Hepatocyte (in vitro differentiated cells): Measurements from ENCODE around the gene STXBP6. TPM values are rescaled to one million over a fixed set of nuclear protein-coding genes. Genes with fewer than 3 reads are reported as not detected.

Source experiments
- DNase-seq: peaks from one replicate; pipeline ENCODE4 v3.0.0-alpha.2; 2016; ENCODE audit warnings: low spot score
- H2AFZ ChIP-seq: fragments of 200-600 bp; sonication (generic); 2 replicates; pipeline ENCODE4 v1.6.0; 2016; ENCODE audit warnings: antibody characterized with exemption, mild to moderate bottlenecking
- H3K27ac ChIP-seq: fragments of 200-600 bp; sonication (generic); 2 replicates; pipeline ENCODE4 v1.5.1; 2016; ENCODE audit warnings: mild to moderate bottlenecking
- H3K27me3 ChIP-seq: fragments of 200-600 bp; sonication (generic); 2 replicates; pipeline ENCODE4 v1.6.1; 2016
- H3K36me3 ChIP-seq: fragments of 200-600 bp; sonication (generic); replicated peaks from 2 replicates; pipeline ENCODE4 v1.5.1; 2016; ENCODE audit warnings: low read depth; ENCODE audit not compliant: insufficient read depth
- H3K4me1 ChIP-seq: fragments of 200-600 bp; sonication (generic); 2 replicates; pipeline ENCODE4 v1.5.1; 2016; ENCODE audit warnings: mild to moderate bottlenecking, moderate library complexity; ENCODE audit not compliant: insufficient read depth
- H3K4me2 ChIP-seq: fragments of 200-600 bp; sonication (generic); 2 replicates; pipeline ENCODE4 v1.6.0; 2016
- H3K4me3 ChIP-seq: fragments of 200-600 bp; sonication (generic); 2 replicates; pipeline ENCODE4 v1.5.1; 2016; ENCODE audit warnings: mild to moderate bottlenecking
- H3K79me2 ChIP-seq: fragments of 200-600 bp; sonication (generic); 2 replicates; pipeline ENCODE4 v1.6.0; 2017; ENCODE audit warnings: mild to moderate bottlenecking
- H3K9me2 ChIP-seq: fragments of 200-600 bp; sonication (generic); replicated peaks from 2 replicates; pipeline ENCODE4 v1.6.0; 2017; ENCODE audit warnings: mild to moderate bottlenecking; ENCODE audit not compliant: insufficient read depth
- H3K9me3 ChIP-seq: fragments of 200-600 bp; sonication (generic); 2 replicates; pipeline ENCODE4 v1.5.1; 2016; ENCODE audit warnings: low read depth, mild to moderate bottlenecking
- H4K20me1 ChIP-seq: fragments of 200-600 bp; sonication (generic); 2 replicates; pipeline ENCODE4 v1.6.0; 2016; ENCODE audit warnings: mild to moderate bottlenecking; ENCODE audit not compliant: insufficient read depth, poor library complexity, severe bottlenecking
- EZH2 ChIP-seq: fragments of 200-600 bp; sonication (generic); IDR thresholded peaks from 2 replicates; pipeline ENCODE4 v1.6.1; 2016; ENCODE audit warnings: antibody characterized with exemption, mild to moderate bottlenecking, borderline replicate concordance
- EZH2phosphoT487 ChIP-seq: fragments of 200-600 bp; sonication (generic); IDR thresholded peaks from one replicate; pipeline ENCODE4 v1.6.1; 2018; ENCODE audit warnings: antibody characterized with exemption, mild to moderate bottlenecking, low read depth, moderate library complexity; ENCODE audit not compliant: unreplicated experiment, severe bottlenecking
- WGBS: methylation state at CpG from one replicate; pipeline ENCODE4 v1.1.6; 2016; ENCODE audit warnings: low lambda C conversion rate; ENCODE audit errors: missing lambda C conversion rate; 5-methylcytosine and 5-hydroxymethylcytosine counted together
- polyA plus RNA-seq: library from polyadenylated mRNA; unstranded; fragments of >200 nt; fragmentation: Nextera tagmentation; extraction: Ambion mirVana; gene quantifications from 2 replicates; pipeline ENCODE4 v1.2.1, GENCODE V29; 2016
- total RNA-seq: library from RNA; depleted of rRNA; stranded (reverse); fragments of >200 nt; gene quantifications from 2 replicates; pipeline ENCODE4 v1.2.3, GENCODE V29; 2014
- TF ChIP-seq, protein P1 (sequence below): fragments of 200-600 bp; sonication (generic); IDR thresholded peaks from 2 replicates; pipeline ENCODE4 v1.5.1; 2016; ENCODE audit warnings: antibody characterized with exemption, mild to moderate bottlenecking; ENCODE audit not compliant: poor library complexity

Gene STXBP6
- total and polyA plus RNA-seq, 2 experiments from 2014 or later, result 34.1 to 44.9 TPM

DNA sequence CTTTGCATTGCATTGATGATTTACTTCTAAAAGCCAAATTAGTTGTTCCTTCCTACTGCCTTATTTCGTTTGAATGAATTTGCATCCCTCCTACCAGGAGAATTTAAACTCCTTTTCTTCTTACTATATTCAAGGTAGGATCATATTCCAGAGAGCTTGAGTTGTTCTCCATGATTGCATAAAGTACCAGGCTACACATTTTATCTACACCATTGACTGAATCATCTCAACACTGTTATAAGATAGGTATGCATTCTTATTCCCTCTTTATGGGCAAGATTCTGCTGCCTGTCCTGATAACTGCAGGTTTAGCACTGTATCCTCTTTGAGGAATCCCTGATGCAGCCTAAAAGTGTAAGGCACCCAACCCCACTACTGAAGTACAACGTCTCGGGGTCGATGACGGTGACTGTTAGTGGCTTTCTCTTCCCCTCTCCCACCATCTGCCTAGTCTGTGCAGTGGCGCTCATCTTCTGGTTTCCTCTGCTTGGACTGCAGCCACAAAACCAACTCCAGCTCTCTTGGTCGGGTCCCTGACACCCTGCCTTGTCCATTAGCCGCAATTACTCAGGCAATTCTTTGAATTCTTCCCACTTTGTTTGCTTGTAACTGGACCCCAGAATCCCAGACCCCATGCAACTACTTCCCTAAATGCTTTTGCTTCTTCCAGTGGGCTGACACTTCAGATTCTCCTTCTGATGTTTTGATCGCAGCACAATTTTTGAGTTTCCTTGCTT, 44.4 kb upstream of the STXBP6 start:
- no peaks in the 10 kb centered on the region for H3K27me3 ChIP-seq
- H2AFZ ChIP-seq, result no peak overlapping the region
- H3K9me2 ChIP-seq, result no peaks in the 10 kb centered on the region
- no peaks in the 10 kb centered on the region for H3K79me2 ChIP-seq
- no peak overlapping the region for H3K4me2 ChIP-seq
- no peak for DNase-seq
- 79% methylated on average over 9 of the region's 9 CpGs for WGBS
- H3K4me3 ChIP-seq, result no peak overlapping the region
- H3K36me3 ChIP-seq, result no peaks in the 10 kb centered on the region
- H3K9me3 ChIP-seq, result no peaks in the 10 kb centered on the region
- H3K4me1 ChIP-seq, result peaks cover 8% of the 10 kb centered on the region
- no peak for TF ChIP-seq EZH2phosphoT487
- TF ChIP-seq, protein P1, sequence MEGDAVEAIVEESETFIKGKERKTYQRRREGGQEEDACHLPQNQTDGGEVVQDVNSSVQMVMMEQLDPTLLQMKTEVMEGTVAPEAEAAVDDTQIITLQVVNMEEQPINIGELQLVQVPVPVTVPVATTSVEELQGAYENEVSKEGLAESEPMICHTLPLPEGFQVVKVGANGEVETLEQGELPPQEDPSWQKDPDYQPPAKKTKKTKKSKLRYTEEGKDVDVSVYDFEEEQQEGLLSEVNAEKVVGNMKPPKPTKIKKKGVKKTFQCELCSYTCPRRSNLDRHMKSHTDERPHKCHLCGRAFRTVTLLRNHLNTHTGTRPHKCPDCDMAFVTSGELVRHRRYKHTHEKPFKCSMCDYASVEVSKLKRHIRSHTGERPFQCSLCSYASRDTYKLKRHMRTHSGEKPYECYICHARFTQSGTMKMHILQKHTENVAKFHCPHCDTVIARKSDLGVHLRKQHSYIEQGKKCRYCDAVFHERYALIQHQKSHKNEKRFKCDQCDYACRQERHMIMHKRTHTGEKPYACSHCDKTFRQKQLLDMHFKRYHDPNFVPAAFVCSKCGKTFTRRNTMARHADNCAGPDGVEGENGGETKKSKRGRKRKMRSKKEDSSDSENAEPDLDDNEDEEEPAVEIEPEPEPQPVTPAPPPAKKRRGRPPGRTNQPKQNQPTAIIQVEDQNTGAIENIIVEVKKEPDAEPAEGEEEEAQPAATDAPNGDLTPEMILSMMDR, result no peak
- TF ChIP-seq EZH2, result no peak
- no peaks in the 10 kb centered on the region for H4K20me1 ChIP-seq
- no peak overlapping the region for H3K27ac ChIP-seq

DNA sequence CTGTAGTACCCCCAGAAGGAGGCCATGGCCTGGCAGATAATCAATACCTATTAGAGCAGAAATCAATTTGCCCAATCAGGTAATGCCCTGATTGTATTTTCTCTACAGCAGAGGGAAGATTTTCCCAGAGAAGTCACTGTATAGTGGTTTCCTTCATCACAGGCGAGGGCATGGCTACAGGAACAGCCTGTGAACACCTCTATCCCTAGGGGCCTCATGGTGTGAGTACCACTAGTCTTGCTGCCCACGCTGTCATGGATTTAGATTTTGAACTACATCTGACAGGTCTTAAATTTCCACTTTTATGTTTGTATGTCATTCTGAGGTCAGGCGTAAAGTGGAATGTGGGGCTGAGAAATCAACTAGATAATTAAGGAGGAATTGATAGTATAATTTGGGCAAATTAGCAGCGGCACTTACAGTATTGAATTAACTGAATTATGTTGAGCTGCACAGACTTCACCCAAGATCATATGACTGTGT, 42.4 kb upstream of the STXBP6 start:
- Histone ChIP-seq H2AFZ (peak overlapping the region; percentile 36), H3K4me1 (peaks cover 8% of the 10 kb centered on the region), H3K79me2 (no peaks in the 10 kb centered on the region), H3K4me2 (no peak overlapping the region), H3K36me3 (no peaks in the 10 kb centered on the region), H3K4me3 (no peak overlapping the region), H4K20me1 (no peaks in the 10 kb centered on the region), H3K27me3 (no peaks in the 10 kb centered on the region), H3K27ac (peak overlapping the region; percentile 71), H3K9me2 (no peaks in the 10 kb centered on the region), H3K9me3 (no peaks in the 10 kb centered on the region)
- DNase-seq, result no peak
- TF ChIP-seq, protein P1, result no peak
- no peak for TF ChIP-seq EZH2
- TF ChIP-seq EZH2phosphoT487, result no peak
- WGBS, result 91% methylated on average over 4 of the region's 4 CpGs

DNA sequence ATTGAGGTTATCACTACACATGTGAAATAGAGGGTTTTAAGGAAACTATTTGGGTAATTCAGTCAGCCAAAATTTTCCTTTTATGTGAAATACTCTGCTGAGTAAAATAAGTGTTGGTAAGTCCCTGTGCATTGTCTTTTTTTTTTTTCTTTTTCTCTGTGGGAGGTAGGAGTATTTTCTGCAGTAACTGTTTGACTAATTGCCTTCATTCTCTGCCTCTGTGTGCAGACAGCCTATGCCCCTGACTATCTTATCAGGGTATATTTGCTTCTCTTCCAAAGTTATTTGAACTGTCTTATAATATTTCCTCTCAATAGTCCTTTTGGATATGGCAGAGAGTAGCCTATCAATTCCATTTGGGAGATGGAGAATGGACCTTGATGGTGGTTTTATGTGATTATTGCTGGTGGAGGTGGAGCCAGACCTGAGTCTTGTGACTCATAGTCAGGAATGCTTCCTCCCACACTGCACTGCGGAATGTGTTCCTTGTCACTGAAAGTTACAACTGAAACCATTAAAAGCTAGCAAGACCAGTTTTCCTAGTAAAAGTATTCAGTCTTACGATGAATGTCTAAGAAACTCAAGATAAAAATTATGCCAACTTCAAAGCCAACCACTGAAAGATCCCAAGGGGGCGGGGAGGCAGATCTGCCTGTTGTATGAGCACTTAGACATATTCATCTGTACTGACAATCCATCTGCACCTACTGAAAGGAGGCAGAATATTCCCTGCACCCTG, 40.9 kb upstream of the STXBP6 start:
- Histone ChIP-seq H3K9me2 (no peaks in the 10 kb centered on the region), H2AFZ (no peak overlapping the region), H3K9me3 (no peaks in the 10 kb centered on the region), H3K4me2 (peak overlapping the region; percentile 36), H4K20me1 (no peaks in the 10 kb centered on the region), H3K27me3 (no peaks in the 10 kb centered on the region), H3K36me3 (no peaks in the 10 kb centered on the region), H3K4me3 (no peak overlapping the region), H3K4me1 (peaks cover 8% of the 10 kb centered on the region), H3K79me2 (no peaks in the 10 kb centered on the region), H3K27ac (peak overlapping the region; percentile 71)
- TF ChIP-seq EZH2phosphoT487 (no peak), EZH2 (no peak)
- TF ChIP-seq, protein P1, result no peak
- 24% methylated on average over 3 of the region's 3 CpGs for WGBS
- peak; percentile 82 for DNase-seq
